HG02610 (cell line): ENCODE results near the gene SANBR.

ENCODE experiments used
- ATAC-seq: cut with Tn5 transposase; IDR thresholded peaks from one replicate; pipeline ENCODE4 v1.9.1; 2021; ENCODE audit warnings: mild to moderate bottlenecking, moderate library complexity; ENCODE audit not compliant: unreplicated experiment

Gene SANBR

GRCh38 chr2:61089797-61090196, 24.1 kb downstream of the SANBR start:
- ATAC-seq = no peak

GRCh38 chr2:61090386-61090921, 24.8 kb downstream of the SANBR start:
- ATAC-seq = no peak

- ATAC-seq = no peak
Observed at GRCh38 chr2:61091485-61091884, 25.8 kb downstream of the SANBR start.

- no peak for ATAC-seq
Observed at GRCh38 chr2:61096438-61096837, 30.8 kb downstream of the SANBR start.

GRCh38 chr2:61100801-61101200, 35.1 kb downstream of the SANBR start:
- ATAC-seq = no peak

- ATAC-seq = no peak
Observed at GRCh38 chr2:61109291-61109690, 43.6 kb downstream of the SANBR start.

- no peak for ATAC-seq
Observed at GRCh38 chr2:61111708-61112107, 46.0 kb downstream of the SANBR start.

- ATAC-seq = no peak
Observed at GRCh38 chr2:61114147-61114546, 48.5 kb downstream of the SANBR start.
